GM19395 (cell line): Measurements from ENCODE around the gene UNC5C.

Source experiments
- ATAC-seq: cut with Tn5 transposase; IDR thresholded peaks from one replicate; pipeline ENCODE4 v1.9.1; 2021; ENCODE audit warnings: mild to moderate bottlenecking, moderate library complexity; ENCODE audit not compliant: unreplicated experiment

The UNC5C gene

DNA sequence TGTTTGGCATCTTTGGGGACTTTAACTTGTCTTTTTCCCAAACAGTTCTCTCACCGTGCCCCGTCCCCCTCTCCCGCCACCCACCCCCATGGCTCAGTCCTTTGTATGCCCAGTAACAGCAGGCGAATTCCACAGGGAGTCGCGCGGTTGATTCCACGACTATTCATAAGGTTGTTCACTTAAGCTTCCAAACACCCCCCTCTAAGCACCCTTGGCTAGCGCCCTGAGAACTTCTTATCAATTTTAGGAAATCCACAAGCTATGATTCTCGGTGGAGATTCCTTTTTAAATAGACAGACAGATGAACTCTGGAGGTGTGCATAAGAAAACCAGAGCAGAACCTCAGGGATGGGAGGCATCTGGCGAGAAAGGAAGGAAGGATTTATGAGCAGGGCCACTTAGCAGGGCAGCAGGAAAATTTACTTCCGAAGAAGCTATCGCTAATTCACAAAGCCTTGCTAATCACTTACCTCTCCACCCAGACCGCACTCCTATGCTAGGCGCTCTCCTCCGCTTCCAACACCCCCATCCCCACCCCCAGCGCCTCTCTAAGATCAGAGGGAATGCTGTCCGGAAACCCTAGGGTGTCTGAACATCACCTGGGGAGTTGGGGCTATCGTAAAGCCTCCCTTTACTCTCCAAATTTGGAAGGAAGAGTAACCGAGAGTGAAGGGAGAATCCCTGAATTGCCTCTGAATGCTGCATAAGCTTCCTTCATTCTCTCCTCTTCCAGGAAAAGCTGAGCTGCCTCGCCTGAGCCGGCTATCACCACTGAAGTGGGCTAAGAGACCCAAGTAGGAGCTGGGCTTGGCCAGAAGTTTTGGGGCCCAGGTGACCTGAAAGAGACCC lies 1.7 kb downstream of the UNC5C start:
- no peak for ATAC-seq

- no peak for ATAC-seq
These were observed 2.6 kb downstream of the UNC5C start for GRCh38 chr4:95546221-95546620.

GRCh38 chr4:95545546-95545945 lies 3.2 kb downstream of the UNC5C start:
- ATAC-seq: no peak

DNA sequence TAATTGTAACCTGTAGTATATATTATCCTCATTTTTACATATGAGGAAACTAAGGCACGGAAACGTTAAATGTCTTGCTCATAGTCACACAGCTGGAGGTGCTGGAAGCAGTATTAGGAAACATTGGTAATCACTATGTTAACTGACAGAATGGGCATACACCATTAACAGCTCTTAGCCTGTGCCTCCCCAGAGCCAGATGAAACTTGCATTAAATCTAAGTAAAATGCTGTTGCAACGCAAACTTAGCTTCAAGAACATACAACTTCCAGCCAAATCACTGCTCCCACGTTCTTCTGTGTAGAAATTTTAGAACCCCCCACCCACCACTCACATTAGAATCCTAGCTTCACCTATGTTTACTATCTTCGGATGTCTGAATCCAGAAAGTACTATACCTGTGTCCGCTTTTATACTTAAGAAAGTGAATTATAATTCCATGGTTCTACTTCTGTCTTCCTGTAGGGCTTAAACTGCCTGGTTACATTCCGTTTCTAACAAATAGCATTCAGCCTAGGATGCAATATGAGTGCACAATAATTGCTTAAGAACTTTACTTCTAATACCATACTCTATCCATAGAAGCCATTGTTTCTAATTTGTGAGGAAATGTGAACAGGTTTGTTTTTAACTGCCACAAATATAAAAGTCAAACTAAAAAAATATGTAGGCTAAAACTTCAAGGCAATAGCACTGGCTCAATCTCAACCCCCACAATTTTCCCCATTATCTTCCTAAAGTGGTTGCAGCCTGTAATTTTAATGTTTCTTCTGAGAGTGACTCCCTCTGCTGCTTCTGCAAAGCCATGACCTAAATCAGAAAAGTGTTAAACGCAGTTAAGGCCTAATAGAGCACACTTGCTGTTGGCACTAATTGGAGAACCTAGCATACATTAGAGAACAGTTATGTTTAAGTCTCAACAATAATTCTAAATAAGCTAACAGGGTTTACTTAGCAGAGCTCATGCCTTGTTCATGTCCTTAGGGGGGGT lies 4.4 kb downstream of the UNC5C start:
- no peak for ATAC-seq

GRCh38 chr4:95541889-95542607 lies 6.7 kb downstream of the UNC5C start:
- ATAC-seq: peak; percentile 70

- no peak for ATAC-seq
These were observed 7.7 kb downstream of the UNC5C start for GRCh38 chr4:95541094-95541493.

GRCh38 chr4:95540227-95540626 lies 8.5 kb downstream of the UNC5C start:
- no peak for ATAC-seq

- no peak for ATAC-seq
These were observed 9.7 kb downstream of the UNC5C start for GRCh38 chr4:95539106-95539505.

DNA sequence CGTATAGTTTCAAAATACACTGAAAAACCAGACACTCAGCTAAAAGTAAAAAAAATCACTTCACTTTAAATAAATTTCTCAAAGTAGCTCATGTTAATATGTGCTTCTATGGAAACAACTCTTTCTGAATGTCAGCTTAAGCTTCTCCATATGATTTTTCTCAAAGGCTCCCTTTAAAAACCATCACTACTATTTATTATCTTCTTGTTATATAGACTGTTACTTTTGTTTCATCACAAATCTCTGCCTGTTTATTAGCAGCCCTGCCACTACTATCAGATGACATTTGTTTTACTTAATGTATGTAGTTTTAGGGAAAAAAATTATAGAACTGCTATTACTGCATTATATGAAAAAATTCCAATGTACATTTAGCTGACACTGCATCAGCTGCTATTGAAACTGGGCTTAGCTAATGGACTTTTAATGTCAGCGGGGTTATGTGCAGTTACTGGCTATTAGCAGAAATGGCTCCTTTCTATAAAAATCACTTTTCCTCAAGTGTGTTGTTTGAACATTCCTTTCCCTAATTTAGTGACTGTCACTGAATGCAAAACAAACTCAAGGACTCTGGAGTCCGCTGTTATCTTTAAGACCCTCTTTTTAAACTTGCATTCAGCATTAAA lies 10.8 kb downstream of the UNC5C start:
- ATAC-seq: no peak

GRCh38 chr4:95537191-95537590 lies 11.6 kb downstream of the UNC5C start:
- ATAC-seq: no peak

DNA sequence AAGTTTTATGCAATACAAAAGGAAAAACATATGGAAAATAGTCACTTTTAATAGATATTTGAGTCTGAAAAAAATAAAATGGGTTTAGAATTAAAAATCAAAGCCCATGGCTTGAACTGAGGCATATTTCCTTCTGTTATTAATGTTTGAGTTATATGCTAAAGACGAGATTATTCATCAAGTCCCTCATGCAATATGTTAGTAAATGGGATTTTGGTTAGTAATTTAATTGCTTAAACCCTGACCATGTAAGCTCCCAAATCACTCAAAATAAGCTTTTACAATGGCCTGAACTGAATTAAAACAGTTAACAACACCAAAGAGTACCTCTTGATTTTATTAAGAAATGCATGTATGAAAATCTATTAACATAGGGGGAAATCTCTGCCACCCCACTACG lies 12.1 kb downstream of the UNC5C start:
- ATAC-seq: no peak

DNA sequence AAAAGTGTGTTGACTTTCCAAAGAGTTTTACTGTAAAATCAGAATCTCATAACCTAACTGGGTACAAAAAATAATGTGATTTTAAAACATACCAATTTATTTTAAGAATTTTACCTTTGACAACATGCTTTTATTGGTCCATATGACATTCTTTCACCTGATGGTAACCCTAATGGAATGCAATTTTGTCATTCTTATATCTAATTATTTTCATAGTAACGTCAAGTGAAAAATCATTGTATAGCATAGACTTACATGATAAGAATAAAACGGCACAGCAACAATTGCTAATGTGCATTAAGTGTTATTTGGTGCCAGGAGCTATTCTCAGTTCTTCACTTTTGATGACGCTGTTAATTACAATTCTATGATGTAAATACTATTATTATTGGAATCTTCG lies 13.6 kb downstream of the UNC5C start:
- no peak for ATAC-seq

- ATAC-seq: no peak
These were observed 14.7 kb downstream of the UNC5C start for GRCh38 chr4:95534032-95534431.

DNA sequence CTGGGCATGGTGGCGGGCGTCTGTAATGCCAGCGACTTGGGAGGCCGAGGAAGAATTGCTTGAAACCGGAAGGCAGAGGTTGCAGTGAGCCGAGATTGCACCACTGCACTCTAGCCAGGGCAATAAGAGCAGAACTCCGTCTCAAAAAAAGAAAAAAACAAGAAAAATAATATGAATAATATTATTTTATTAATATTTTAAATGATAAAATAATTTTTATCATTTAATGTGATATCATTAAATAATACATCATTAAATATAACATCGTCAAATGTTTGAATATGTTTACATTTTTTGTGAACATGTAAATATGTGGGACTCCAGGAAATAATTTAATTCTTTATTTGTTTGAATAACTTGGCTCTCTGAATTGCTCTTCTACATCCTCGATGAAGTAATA lies 15.5 kb downstream of the UNC5C start:
- no peak for ATAC-seq

GRCh38 chr4:95532305-95532704 lies 16.5 kb downstream of the UNC5C start:
- no peak for ATAC-seq

- ATAC-seq: no peak
These were observed 17.6 kb downstream of the UNC5C start for GRCh38 chr4:95531141-95531540.

- no peak for ATAC-seq
These were observed 18.8 kb downstream of the UNC5C start for GRCh38 chr4:95529946-95530345.

GRCh38 chr4:95528388-95528948 lies 20.3 kb downstream of the UNC5C start:
- no peak for ATAC-seq

GRCh38 chr4:95526075-95526474 lies 22.7 kb downstream of the UNC5C start:
- ATAC-seq: no peak

DNA sequence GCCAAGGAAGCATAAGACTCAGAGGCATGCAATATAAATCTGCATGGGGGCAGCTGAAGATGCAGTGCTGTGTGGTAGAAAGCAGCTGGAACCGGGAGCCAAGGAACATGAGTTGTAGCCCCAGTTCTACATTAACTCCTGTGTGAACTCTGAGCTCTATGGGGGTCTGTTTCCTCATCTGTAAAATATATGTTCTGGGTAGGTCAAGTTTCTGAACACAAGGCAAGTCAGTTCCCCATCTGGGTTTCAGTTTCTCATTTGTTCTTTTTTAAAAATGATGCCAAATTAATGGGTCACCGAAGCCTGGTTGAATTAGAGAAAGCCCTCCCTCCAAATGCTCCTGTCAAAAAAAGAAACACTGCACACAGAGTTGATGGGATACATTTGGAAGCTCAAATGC lies 24.0 kb downstream of the UNC5C start:
- peak; percentile 71 for ATAC-seq
